ENCODE results near the gene FOXP1.

Gene FOXP1

GRCh38 chr3:71525391-71525790 is 58.1 kb downstream of the FOXP1 start:
- no peaks in the 10 kb centered on the region for H3K9me3 ChIP-seq (ENCODE audit: low read length)
- no peak for TF ChIP-seq EZH2 (IDR thresholded peaks at IDR 0.05; ENCODE audit: borderline replicate concordance, low read length)
- no peak for TF ChIP-seq CTCF (IDR thresholded peaks at IDR 0.05; ENCODE audit: low read length)
- peak overlapping the region; percentile 69 for H3K27ac ChIP-seq (ENCODE audit: low read depth, low read length, poor library complexity, severe bottlenecking)
- no peaks in the 10 kb centered on the region for H3F3A ChIP-seq (ENCODE audit: insufficient read depth, low read length)
- H3K9me2 ChIP-seq (ENCODE audit: low read depth, low read length): no peaks in the 10 kb centered on the region
- peaks cover 57% of the 10 kb centered on the region for H3K79me2 ChIP-seq (ENCODE audit: insufficient read depth, low read length)
- H3K4me2 ChIP-seq (ENCODE audit: low read length): 0 out of 2 replicates have a peak overlapping the region, but pooled peaks have one; percentile 9
- no peak overlapping the region for H3K4me3 ChIP-seq (ENCODE audit: low read depth, low read length, poor library complexity, severe bottlenecking)
- no peaks in the 10 kb centered on the region for H4K20me1 ChIP-seq (ENCODE audit: insufficient read depth, low read length)
- H3K9ac ChIP-seq (ENCODE audit: low read length): peak overlapping the region; percentile 10; the same call in 1 of the 2 replicates
- peaks cover 86% of the 10 kb centered on the region for H3K4me1 ChIP-seq (ENCODE audit: insufficient read depth, low read length, severe bottlenecking)
- H3K36me3 ChIP-seq (ENCODE audit: insufficient read depth, low read length): peaks cover 14% of the 10 kb centered on the region; the same call in 1 of the 2 replicates
- H3K27me3 ChIP-seq (ENCODE audit: insufficient read depth, low read length): no peaks in the 10 kb centered on the region
- H2AFZ ChIP-seq (ENCODE audit: low read length): no peak overlapping the region

GRCh38 chr3:71524672-71525071 is 58.9 kb downstream of the FOXP1 start:
- Histone ChIP-seq H3K9me2 (ENCODE audit: low read depth, low read length) (no peaks in the 10 kb centered on the region), H3K36me3 (ENCODE audit: insufficient read depth, low read length) (peaks cover 14% of the 10 kb centered on the region; the same call in 1 of the 2 replicates), H3K27me3 (ENCODE audit: insufficient read depth, low read length) (no peaks in the 10 kb centered on the region), H4K20me1 (ENCODE audit: insufficient read depth, low read length) (no peaks in the 10 kb centered on the region), H3K79me2 (ENCODE audit: insufficient read depth, low read length) (peaks cover 64% of the 10 kb centered on the region), H3K9ac (ENCODE audit: low read length) (no peak overlapping the region), H3K9me3 (ENCODE audit: low read length) (no peaks in the 10 kb centered on the region), H3K4me3 (ENCODE audit: low read depth, low read length, poor library complexity, severe bottlenecking) (no peak overlapping the region), H3K4me2 (ENCODE audit: low read length) (no peak overlapping the region), H3K4me1 (ENCODE audit: insufficient read depth, low read length, severe bottlenecking) (peaks cover 93% of the 10 kb centered on the region), H3F3A (ENCODE audit: insufficient read depth, low read length) (no peaks in the 10 kb centered on the region), H2AFZ (ENCODE audit: low read length) (no peak overlapping the region), H3K27ac (ENCODE audit: low read depth, low read length, poor library complexity, severe bottlenecking) (peak overlapping the region; percentile 69)
- no peak for TF ChIP-seq CTCF (IDR thresholded peaks at IDR 0.05; ENCODE audit: low read length)
- no peak for TF ChIP-seq EZH2 (IDR thresholded peaks at IDR 0.05; ENCODE audit: borderline replicate concordance, low read length)

- H3K9me2 ChIP-seq (ENCODE audit: low read depth, low read length): no peaks in the 10 kb centered on the region
- peak overlapping the region; percentile 69 for H3K27ac ChIP-seq (ENCODE audit: low read depth, low read length, poor library complexity, severe bottlenecking)
- no peaks in the 10 kb centered on the region for H3K9me3 ChIP-seq (ENCODE audit: low read length)
- H3K4me3 ChIP-seq (ENCODE audit: low read depth, low read length, poor library complexity, severe bottlenecking): no peak overlapping the region
- H3K36me3 ChIP-seq (ENCODE audit: insufficient read depth, low read length): peaks cover 10% of the 10 kb centered on the region
- peak overlapping the region; percentile 19; the same call in 1 of the 2 replicates for H3K9ac ChIP-seq (ENCODE audit: low read length)
- TF ChIP-seq CTCF (IDR thresholded peaks at IDR 0.05; ENCODE audit: low read length): no peak
- TF ChIP-seq EZH2 (IDR thresholded peaks at IDR 0.05; ENCODE audit: borderline replicate concordance, low read length): no peak
- no peaks in the 10 kb centered on the region for H3F3A ChIP-seq (ENCODE audit: insufficient read depth, low read length)
- no peaks in the 10 kb centered on the region for H4K20me1 ChIP-seq (ENCODE audit: insufficient read depth, low read length)
- no peaks in the 10 kb centered on the region for H3K27me3 ChIP-seq (ENCODE audit: insufficient read depth, low read length)
- peaks cover 70% of the 10 kb centered on the region for H3K79me2 ChIP-seq (ENCODE audit: insufficient read depth, low read length)
- no peak overlapping the region; the same call in 1 of the 2 replicates for H3K4me2 ChIP-seq (ENCODE audit: low read length)
- peaks cover 88% of the 10 kb centered on the region for H3K4me1 ChIP-seq (ENCODE audit: insufficient read depth, low read length, severe bottlenecking)
- H2AFZ ChIP-seq (ENCODE audit: low read length): no peak overlapping the region
Measured at GRCh38 chr3:71523628-71524027, 59.9 kb downstream of the FOXP1 start.
